Thyroid gland (tissue), 4 donors: Measurements from ENCODE around the gene LRP2BP.

Experiments used
- CTCF ChIP-seq, 6 experiments: fragments of 200-600 bp in 3 of 6; fragments of 450-650 bp in 3 of 6; sonication (generic) in 3 of 6; IDR thresholded peaks; one replicate each; pipeline ENCODE4 v1.5.1; 2016 to 2019; ENCODE audit warnings: antibody characterized with exemption in 6 of 6, mild to moderate bottlenecking in 2 of 6, inconsistent platforms in 1 of 6, moderate library complexity in 1 of 6
- POLR2A ChIP-seq, 2 donors: fragments of 450-650 bp; IDR thresholded peaks; one replicate each; pipeline ENCODE4 v1.6.1; 2017; ENCODE audit warnings: antibody characterized with exemption in 2 of 2, mild to moderate bottlenecking in 2 of 2, moderate library complexity in 1 of 2

- no peak for TF ChIP-seq CTCF (IDR thresholded peaks at IDR 0.05)
- TF ChIP-seq POLR2A (IDR thresholded peaks at IDR 0.05) = no peak
Observed at GRCh38 chr4:185334326-185334725, 61.4 kb downstream of the LRP2BP start.
